Fibroblast of lung (primary cell): ENCODE data around the gene XRCC1.

Source experiments
- EZH2 ChIP-seq: IDR thresholded peaks from 2 replicates; pipeline ENCODE4 v1.5.1; 2012; ENCODE audit warnings: low read length, control low read depth, mild to moderate bottlenecking; ENCODE audit errors: missing control alignments
- TF ChIP-seq, protein P1 (sequence below), 2 donors: IDR thresholded peaks in 1 of 2; conservative IDR thresholded peaks in 1 of 2; 1 replicate in 1 of 2; 2 replicates in 1 of 2; pipeline ENCODE4 v1.5.1; 2011 to 2012; ENCODE audit warnings: low read length in 2 of 2, control low read depth in 1 of 2, inconsistent platforms in 1 of 2, low read depth in 1 of 2, mild to moderate bottlenecking in 1 of 2

DNA sequence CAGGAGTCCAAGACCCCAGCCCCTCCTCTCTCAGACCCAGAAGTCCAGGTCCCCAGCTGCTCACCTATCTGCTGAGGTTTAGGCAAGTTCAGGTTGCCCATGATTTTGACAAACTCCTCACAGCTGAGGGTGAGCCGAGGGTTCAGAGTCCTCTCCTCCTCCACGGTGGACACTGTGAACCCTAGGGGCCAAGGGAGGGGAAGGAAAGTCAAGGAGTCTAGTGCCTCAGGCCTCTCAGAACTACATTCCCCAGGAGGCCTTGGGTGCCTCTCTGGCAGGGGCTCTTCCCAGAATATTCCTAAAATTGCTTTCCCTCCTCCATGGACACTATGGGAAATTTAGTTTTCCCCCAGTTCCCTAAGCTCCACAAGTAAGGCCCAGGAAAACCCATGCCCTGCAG lies 67.4 kb downstream of the XRCC1 start:
- TF ChIP-seq, protein P1, sequence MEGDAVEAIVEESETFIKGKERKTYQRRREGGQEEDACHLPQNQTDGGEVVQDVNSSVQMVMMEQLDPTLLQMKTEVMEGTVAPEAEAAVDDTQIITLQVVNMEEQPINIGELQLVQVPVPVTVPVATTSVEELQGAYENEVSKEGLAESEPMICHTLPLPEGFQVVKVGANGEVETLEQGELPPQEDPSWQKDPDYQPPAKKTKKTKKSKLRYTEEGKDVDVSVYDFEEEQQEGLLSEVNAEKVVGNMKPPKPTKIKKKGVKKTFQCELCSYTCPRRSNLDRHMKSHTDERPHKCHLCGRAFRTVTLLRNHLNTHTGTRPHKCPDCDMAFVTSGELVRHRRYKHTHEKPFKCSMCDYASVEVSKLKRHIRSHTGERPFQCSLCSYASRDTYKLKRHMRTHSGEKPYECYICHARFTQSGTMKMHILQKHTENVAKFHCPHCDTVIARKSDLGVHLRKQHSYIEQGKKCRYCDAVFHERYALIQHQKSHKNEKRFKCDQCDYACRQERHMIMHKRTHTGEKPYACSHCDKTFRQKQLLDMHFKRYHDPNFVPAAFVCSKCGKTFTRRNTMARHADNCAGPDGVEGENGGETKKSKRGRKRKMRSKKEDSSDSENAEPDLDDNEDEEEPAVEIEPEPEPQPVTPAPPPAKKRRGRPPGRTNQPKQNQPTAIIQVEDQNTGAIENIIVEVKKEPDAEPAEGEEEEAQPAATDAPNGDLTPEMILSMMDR (conservative IDR thresholded peaks at IDR 0.05 in 1 of 2, IDR thresholded peaks at IDR 0.05 in 1 of 2; ENCODE audit: low read depth in 1 of 2, low read length in 2 of 2) = no peak
- TF ChIP-seq EZH2 = no peak
